Neural cell (in vitro differentiated cells): ENCODE results near the gene DEF6. TPM values are rescaled to one million over a fixed set of nuclear protein-coding genes. Genes with fewer than 3 reads are reported as not detected.
"Not testable (repeated sequence)": the region's sequence is repeated elsewhere in the genome, so short reads cannot be mapped to it uniquely, and the experiment has no call there.

Experiments used
- H2AFZ ChIP-seq: fragments of 200-600, 300-800 bp; sonication (generic), shearing (Covaris generic); 2 replicates; pipeline ENCODE4 v1.6.0; 2014; ENCODE audit warnings: low read depth, mild to moderate bottlenecking, antibody characterized with exemption, low read length, moderate library complexity
- H3F3A ChIP-seq: fragments of 200-600 bp; shearing (Covaris generic); 2 replicates; pipeline ENCODE4 v1.6.1; 2016; ENCODE audit warnings: mild to moderate bottlenecking, moderate library complexity, mixed read lengths, antibody characterized with exemption, low read length; ENCODE audit not compliant: insufficient read depth, poor library complexity, severe bottlenecking
- H3K27ac ChIP-seq: fragments of 200-600, 300-800 bp; sonication (generic), shearing (Covaris generic); 2 replicates; pipeline ENCODE4 v1.5.1; 2014; ENCODE audit warnings: mild to moderate bottlenecking, low read length, moderate library complexity
- H3K27me3 ChIP-seq: fragments of 300-800, 200-600 bp; sonication (generic), shearing (Covaris generic); 2 replicates; pipeline ENCODE4 v1.6.0; 2014; ENCODE audit warnings: mild to moderate bottlenecking, low read depth, low read length, moderate library complexity; ENCODE audit not compliant: insufficient read depth
- H3K36me3 ChIP-seq: fragments of 300-800, 200-600 bp; sonication (generic), shearing (Covaris generic); 2 replicates; pipeline ENCODE4 v1.5.1; 2014; ENCODE audit warnings: mild to moderate bottlenecking, antibody characterized with exemption, low read length, moderate library complexity; ENCODE audit not compliant: insufficient read depth
- H3K4me2 ChIP-seq: fragments of 300-800, 200-600 bp; sonication (generic), shearing (Covaris generic); 2 replicates; pipeline ENCODE4 v1.6.0; 2014; ENCODE audit warnings: mild to moderate bottlenecking, low read length
- H3K4me3 ChIP-seq: fragments of 300-800, 200-600 bp; sonication (generic), shearing (Covaris generic); 2 replicates; pipeline ENCODE4 v1.5.1; 2014; ENCODE audit warnings: mild to moderate bottlenecking, low read length, moderate library complexity
- H3K79me2 ChIP-seq: fragments of 200-600 bp; shearing (Covaris generic); replicated peaks from 2 replicates; pipeline ENCODE4 v1.6.0; 2014; ENCODE audit warnings: mild to moderate bottlenecking, low read length, moderate library complexity; ENCODE audit not compliant: insufficient read depth
- H3K9ac ChIP-seq: fragments of 300-800, 200-600 bp; sonication (generic), shearing (Covaris generic); 2 replicates; pipeline ENCODE4 v1.6.1; 2016; ENCODE audit warnings: mild to moderate bottlenecking, low read length, mixed read lengths
- H3K9me2 ChIP-seq: fragments of 200-600 bp; shearing (Covaris generic); 2 replicates; pipeline ENCODE4 v1.6.1; 2016; ENCODE audit warnings: mild to moderate bottlenecking, low read length, mixed read lengths; ENCODE audit not compliant: insufficient read depth
- H3K9me3 ChIP-seq: fragments of 200-600, 300-800 bp; sonication (generic), shearing (Covaris generic); 2 replicates; pipeline ENCODE4 v1.6.1; 2016; ENCODE audit warnings: mild to moderate bottlenecking, mixed run types, low read length, moderate library complexity, mixed read lengths
- H4K20me1 ChIP-seq: fragments of 200-600 bp; shearing (Covaris generic); 2 replicates; pipeline ENCODE4 v1.6.1; 2016; ENCODE audit warnings: mild to moderate bottlenecking, mixed run types; ENCODE audit not compliant: insufficient read depth
- EP300 ChIP-seq: fragments of 450-650 bp; conservative IDR thresholded peaks from 2 replicates; pipeline ENCODE4 v1.6.1; 2014; ENCODE audit warnings: antibody characterized with exemption, mild to moderate bottlenecking, moderate library complexity; ENCODE audit not compliant: poor library complexity, severe bottlenecking
- EZH2 ChIP-seq: fragments of 200-600, 300-800 bp; shearing (Covaris generic), sonication (generic); IDR thresholded peaks from 2 replicates; pipeline ENCODE4 v1.6.1; 2014; ENCODE audit warnings: antibody characterized with exemption, low read length, borderline replicate concordance, mild to moderate bottlenecking; ENCODE audit not compliant: insufficient read depth, poor library complexity, severe bottlenecking
- MXI1 ChIP-seq: fragments of 450-650 bp; conservative IDR thresholded peaks from 2 replicates; pipeline ENCODE4 v1.6.1; 2014; ENCODE audit warnings: antibody characterized with exemption, mild to moderate bottlenecking; ENCODE audit not compliant: poor library complexity, severe bottlenecking
- POLR2AphosphoS5 ChIP-seq: IDR thresholded peaks from 2 replicates; pipeline ENCODE4 v1.6.1; 2012
- RAD21 ChIP-seq: fragments of 450-650 bp; conservative IDR thresholded peaks from 2 replicates; pipeline ENCODE4 v1.6.1; 2014; ENCODE audit warnings: antibody characterized with exemption, mild to moderate bottlenecking, moderate library complexity
- REST ChIP-seq: IDR thresholded peaks from 2 replicates; pipeline ENCODE4 v1.6.1; 2012; ENCODE audit warnings: borderline replicate concordance
- SMC3 ChIP-seq: fragments of 450-650 bp; conservative IDR thresholded peaks from 2 replicates; pipeline ENCODE4 v1.6.1; 2014; ENCODE audit warnings: antibody characterized with exemption, mild to moderate bottlenecking, moderate library complexity; ENCODE audit not compliant: poor library complexity
- TAF1 ChIP-seq: IDR thresholded peaks from 2 replicates; pipeline ENCODE4 v1.6.1; 2012; ENCODE audit warnings: low read depth
- polyA plus RNA-seq: library from polyadenylated mRNA; depleted of rRNA; stranded (reverse); fragments of >200 nt; gene quantifications from 2 replicates; pipeline ENCODE4 v1.2.3, GENCODE V29; 2014
- TF ChIP-seq, protein P1 (sequence below): fragments of 450-650 bp; IDR thresholded peaks from 2 replicates; pipeline ENCODE4 v1.5.1; 2014; ENCODE audit warnings: antibody characterized with exemption, mild to moderate bottlenecking, moderate library complexity; ENCODE audit not compliant: poor library complexity, severe bottlenecking

The DEF6 gene
- polyA plus RNA-seq, 1 donor from 2014 or later, result 1.3 TPM

DNA sequence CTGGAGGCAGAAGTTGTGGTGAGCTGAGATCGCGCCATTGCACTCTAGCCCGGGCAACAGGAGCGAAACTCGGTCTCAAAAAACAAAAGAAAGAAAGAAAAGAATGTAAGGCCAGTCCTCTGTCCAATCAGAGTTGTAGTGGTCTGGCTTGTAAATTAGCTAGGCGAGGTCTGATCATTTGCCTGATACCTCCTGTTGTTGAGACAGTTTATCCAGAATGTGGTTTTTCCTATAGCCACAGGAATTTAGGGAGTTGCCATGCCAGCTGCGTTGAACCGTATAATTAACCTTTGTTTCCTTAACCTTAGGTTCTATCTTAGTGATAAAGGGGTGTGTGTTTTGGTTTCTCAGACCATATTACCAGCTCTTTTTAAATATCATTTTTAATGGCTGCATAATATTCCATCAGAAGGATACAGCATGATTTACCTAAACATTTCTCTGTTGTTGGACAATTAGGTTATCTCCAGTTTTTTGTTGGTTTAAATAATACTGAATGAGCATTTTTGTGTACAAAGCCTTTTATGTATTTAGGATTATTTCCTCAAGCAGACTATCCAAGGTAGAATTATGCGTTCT, 33.0 kb downstream of the DEF6 start:
- no peak overlapping the region for H3K4me3 ChIP-seq
- TF ChIP-seq POLR2AphosphoS5, result no peak
- TF ChIP-seq EP300, result no peak
- no peak for TF ChIP-seq REST
- no peaks in the 10 kb centered on the region for H3K9me3 ChIP-seq
- no peaks in the 10 kb centered on the region for H4K20me1 ChIP-seq
- no peak overlapping the region for H2AFZ ChIP-seq
- H3K9ac ChIP-seq, result no peak overlapping the region
- H3K4me2 ChIP-seq, result no peak overlapping the region
- no peaks in the 10 kb centered on the region for H3K27me3 ChIP-seq
- H3K36me3 ChIP-seq, result no peaks in the 10 kb centered on the region
- H3K79me2 ChIP-seq, result no peaks in the 10 kb centered on the region
- H3K9me2 ChIP-seq, result no peaks in the 10 kb centered on the region
- H3F3A ChIP-seq, result no peaks in the 10 kb centered on the region
- no peak overlapping the region for H3K27ac ChIP-seq

- not testable (repeated sequence) for H3K79me2 ChIP-seq, H3K4me2 ChIP-seq, H2AFZ ChIP-seq, H3K36me3 ChIP-seq, H3K9me2 ChIP-seq, H3K27ac ChIP-seq, H3K4me3 ChIP-seq, H3K9ac ChIP-seq, H3F3A ChIP-seq, H4K20me1 ChIP-seq, H3K27me3 ChIP-seq, H3K9me3 ChIP-seq
Measured at GRCh38 chr6:35332074-35332887, 34.7 kb downstream of the DEF6 start.

GRCh38 chr6:35341557-35341956, 43.9 kb downstream of the DEF6 start:
- Histone ChIP-seq H3K9me3 (no peaks in the 10 kb centered on the region), H2AFZ (no peak overlapping the region), H3F3A (no peaks in the 10 kb centered on the region), H3K9me2 (no peaks in the 10 kb centered on the region), H3K79me2 (no peaks in the 10 kb centered on the region), H3K9ac (no peak overlapping the region), H3K27me3 (no peaks in the 10 kb centered on the region), H4K20me1 (no peaks in the 10 kb centered on the region), H3K27ac (no peak overlapping the region), H3K36me3 (no peaks in the 10 kb centered on the region), H3K4me3 (peak overlapping the region; percentile 88), H3K4me2 (no peak overlapping the region)
- TF ChIP-seq REST (no peak), EP300 (no peak), EZH2 (no peak), SMC3 (no peak), RAD21 (no peak), MXI1 (no peak), TAF1 (no peak), POLR2AphosphoS5 (no peak)
- TF ChIP-seq, protein P1, sequence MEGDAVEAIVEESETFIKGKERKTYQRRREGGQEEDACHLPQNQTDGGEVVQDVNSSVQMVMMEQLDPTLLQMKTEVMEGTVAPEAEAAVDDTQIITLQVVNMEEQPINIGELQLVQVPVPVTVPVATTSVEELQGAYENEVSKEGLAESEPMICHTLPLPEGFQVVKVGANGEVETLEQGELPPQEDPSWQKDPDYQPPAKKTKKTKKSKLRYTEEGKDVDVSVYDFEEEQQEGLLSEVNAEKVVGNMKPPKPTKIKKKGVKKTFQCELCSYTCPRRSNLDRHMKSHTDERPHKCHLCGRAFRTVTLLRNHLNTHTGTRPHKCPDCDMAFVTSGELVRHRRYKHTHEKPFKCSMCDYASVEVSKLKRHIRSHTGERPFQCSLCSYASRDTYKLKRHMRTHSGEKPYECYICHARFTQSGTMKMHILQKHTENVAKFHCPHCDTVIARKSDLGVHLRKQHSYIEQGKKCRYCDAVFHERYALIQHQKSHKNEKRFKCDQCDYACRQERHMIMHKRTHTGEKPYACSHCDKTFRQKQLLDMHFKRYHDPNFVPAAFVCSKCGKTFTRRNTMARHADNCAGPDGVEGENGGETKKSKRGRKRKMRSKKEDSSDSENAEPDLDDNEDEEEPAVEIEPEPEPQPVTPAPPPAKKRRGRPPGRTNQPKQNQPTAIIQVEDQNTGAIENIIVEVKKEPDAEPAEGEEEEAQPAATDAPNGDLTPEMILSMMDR, result no peak
